Muscle layer of colon (tissue), 2 donors: Measurements from ENCODE around the gene FBXO24.
"Not testable (repeated sequence)": the region's sequence is repeated elsewhere in the genome, so short reads cannot be mapped to it uniquely, and the experiment has no call there.

ENCODE experiments used
- H3K27ac ChIP-seq: one replicate; pipeline ENCODE4 v1.7.0; 2013; ENCODE audit warnings: low read depth, mild to moderate bottlenecking, low read length, moderate library complexity
- H3K27me3 ChIP-seq, 2 donors: one replicate each; pipeline ENCODE4 v1.7.0; 2013; ENCODE audit warnings: low read length in 2 of 2, mild to moderate bottlenecking in 2 of 2; ENCODE audit not compliant: insufficient read depth in 2 of 2, control insufficient read depth in 1 of 2
- H3K36me3 ChIP-seq: one replicate; pipeline ENCODE4 v1.7.0; 2013; ENCODE audit warnings: mild to moderate bottlenecking, low read length; ENCODE audit not compliant: insufficient read depth
- H3K4me1 ChIP-seq: one replicate; pipeline ENCODE4 v1.7.0; 2013; ENCODE audit warnings: mild to moderate bottlenecking, low read length; ENCODE audit not compliant: insufficient read depth
- H3K4me3 ChIP-seq, 2 donors: one replicate each; pipeline ENCODE4 v1.7.0; 2013; ENCODE audit warnings: low read length in 2 of 2, low read depth in 1 of 2, mild to moderate bottlenecking in 1 of 2, moderate library complexity in 1 of 2
- H3K9ac ChIP-seq: one replicate; pipeline ENCODE4 v1.7.0; 2013; ENCODE audit warnings: low read length
- H3K9me3 ChIP-seq: one replicate; pipeline ENCODE4 v1.7.0; 2013; ENCODE audit warnings: mild to moderate bottlenecking, low read length
- donor health status: abdominal sarcoma.
- donor health status: Adenocarcinoma of cecum.

FBXO24 gene

GRCh38 chr7:100586266-100587025 is at the start of gene FBXO24:
TSS of gene FBXO24 (plus strand) at chr7:100586328. CDS start at chr7:100586626, 298 bp downstream.
- H3K4me3 ChIP-seq = peak within 1 kb of the TSS; percentile 85 to 89
- H3K27ac ChIP-seq = peak within 1 kb of the TSS; percentile 86
- H3K9ac ChIP-seq = peak within 1 kb of the TSS; percentile 65
- H3K4me1 ChIP-seq = peaks cover 23% of the 10 kb centered on the region
- H3K27me3 ChIP-seq = peaks cover 5 to 7% of the 10 kb centered on the region in 2 donors
- no peaks in the 10 kb centered on the region for H3K9me3 ChIP-seq
- peaks cover 9% of the 10 kb centered on the region for H3K36me3 ChIP-seq

DNA sequence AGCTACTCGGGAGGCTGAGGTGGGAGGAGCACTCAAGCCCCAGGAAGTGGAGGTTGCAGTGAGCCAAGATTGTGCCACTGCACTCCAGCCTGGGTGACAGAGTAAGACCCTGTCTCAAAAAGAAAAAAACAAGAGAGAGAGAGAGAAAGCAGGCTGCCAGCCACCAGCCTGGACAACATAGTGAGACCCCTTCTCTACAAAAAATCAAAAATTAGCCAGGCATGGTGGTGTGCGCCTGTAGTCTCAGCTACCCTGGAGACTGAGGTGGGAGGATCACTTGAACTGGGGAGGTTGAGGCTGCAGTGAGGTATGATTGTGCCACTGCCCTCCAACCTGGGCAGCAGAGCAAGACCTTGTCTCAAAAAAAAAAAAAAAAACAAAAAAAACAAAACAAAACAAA is 49.4 kb upstream of the FBXO24 start:
- peaks cover 14% of the 10 kb centered on the region for H3K4me1 ChIP-seq
- not testable (repeated sequence) for H3K36me3 ChIP-seq, H3K27ac ChIP-seq, H3K4me3 ChIP-seq, H3K27me3 ChIP-seq, H3K9me3 ChIP-seq, H3K9ac ChIP-seq

DNA sequence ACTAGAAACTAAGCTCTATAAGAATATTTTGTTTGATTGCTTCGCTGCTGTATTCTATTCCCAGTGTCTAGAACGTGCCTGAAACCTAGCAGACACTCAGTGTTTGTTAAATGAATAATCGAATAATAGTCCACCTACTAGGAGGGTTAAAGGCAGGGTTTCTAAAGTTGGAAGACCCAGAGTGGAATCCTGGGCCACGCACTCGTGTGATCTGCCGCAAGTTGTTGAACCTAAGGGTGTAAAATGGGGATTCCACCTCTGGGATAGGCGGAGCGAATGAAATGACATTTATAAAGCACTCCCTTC is 47.8 kb upstream of the FBXO24 start:
- Histone ChIP-seq H3K9ac (peak overlapping the region; percentile 27), H3K36me3 (no peaks in the 10 kb centered on the region), H3K4me3 (peak overlapping the region in 1 of 2 donors; percentile 55), H3K4me1 (peaks cover 14% of the 10 kb centered on the region), H3K9me3 (no peaks in the 10 kb centered on the region), H3K27me3 (no peaks in the 10 kb centered on the region), H3K27ac (peak overlapping the region; percentile 53)

DNA sequence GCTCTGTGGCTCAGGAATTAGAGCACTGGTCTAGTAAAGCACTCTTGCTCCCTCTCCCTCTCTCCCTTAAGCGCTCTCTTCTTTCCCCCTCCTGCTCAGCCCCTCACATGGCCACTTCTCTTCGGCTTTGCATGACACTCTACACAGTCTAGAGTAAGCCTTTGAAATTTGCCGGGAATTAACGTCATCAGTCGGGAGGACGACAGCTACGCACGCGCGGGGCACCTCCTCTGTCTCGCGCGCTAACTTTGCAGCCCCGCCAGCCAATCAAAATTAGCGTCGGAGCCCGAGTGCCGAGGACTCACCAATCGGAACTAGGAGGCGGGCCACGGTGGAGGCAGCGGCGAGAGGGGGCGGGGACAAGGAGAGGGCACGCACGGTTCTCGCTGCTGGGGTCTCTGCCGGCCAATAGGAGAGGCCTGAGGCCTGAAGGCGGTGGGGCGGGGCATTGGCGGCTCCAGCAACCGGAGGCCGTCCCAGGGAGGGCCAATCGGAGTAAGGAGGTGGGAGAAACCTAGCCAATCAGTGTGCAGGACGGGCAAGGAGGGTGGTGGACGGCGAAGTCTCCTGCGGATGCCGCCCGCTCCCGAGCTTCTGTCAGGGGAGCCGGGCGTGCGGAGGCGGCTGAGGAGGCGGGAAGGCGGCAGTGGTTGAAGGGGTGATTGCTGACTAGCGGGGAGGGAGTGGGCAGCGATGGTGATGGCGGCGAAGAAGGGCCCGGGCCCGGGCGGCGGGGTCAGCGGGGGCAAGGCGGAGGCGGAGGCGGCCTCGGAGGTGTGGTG is 47.3 kb upstream of the FBXO24 start, which contains the start of gene AGFG2:
AGFG2 (plus strand) TSS at position 550 of the 782 bp plus-strand sequence; CDS start at position 694, 144 bp downstream.
- Histone ChIP-seq H3K4me1 (peaks cover 14% of the 10 kb centered on the region), H3K27me3 (no peaks in the 10 kb centered on the region), H3K36me3 (no peaks in the 10 kb centered on the region), H3K4me3 (peak within 1 kb of the TSS; percentile 55 to 74), H3K9ac (peak within 1 kb of the TSS; percentile 27), H3K9me3 (no peaks in the 10 kb centered on the region), H3K27ac (peak within 1 kb of the TSS; percentile 80)

DNA sequence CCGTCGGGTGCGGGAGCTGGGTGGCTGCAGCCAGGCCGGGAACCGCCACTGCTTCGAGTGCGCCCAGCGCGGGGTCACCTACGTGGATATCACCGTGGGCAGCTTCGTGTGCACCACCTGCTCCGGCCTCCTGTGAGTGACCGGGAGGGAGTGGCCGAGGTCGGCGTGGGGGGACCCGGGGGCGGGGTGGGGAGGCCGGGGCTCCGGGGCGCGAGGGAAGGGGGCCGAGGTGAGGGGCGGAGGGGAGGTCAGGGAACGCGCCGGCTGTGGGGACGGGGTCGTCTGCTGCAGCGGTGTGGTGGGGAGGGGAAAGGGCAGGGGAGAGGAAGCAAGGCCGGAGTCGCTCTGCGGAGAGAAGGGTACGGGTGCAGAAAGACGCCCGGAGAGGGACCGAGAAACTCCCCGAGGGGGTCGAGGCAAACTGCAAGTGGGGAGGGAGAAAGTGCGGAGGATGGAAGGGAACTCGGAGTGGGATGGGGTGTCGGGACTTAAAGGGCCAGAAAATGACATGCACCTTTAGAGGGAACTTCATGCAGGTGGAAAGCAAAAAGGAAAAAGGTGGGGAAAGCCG is 46.6 kb upstream of the FBXO24 start:
- Histone ChIP-seq H3K9ac (no peak overlapping the region), H3K27me3 (no peaks in the 10 kb centered on the region), H3K4me3 (peak overlapping the region; percentile 55 to 74), H3K27ac (peak overlapping the region; percentile 80), H3K4me1 (peaks cover 14% of the 10 kb centered on the region), H3K9me3 (no peaks in the 10 kb centered on the region), H3K36me3 (no peaks in the 10 kb centered on the region)

- no peaks in the 10 kb centered on the region for H3K36me3 ChIP-seq
- no peak overlapping the region for H3K9ac ChIP-seq
- no peak overlapping the region for H3K27ac ChIP-seq
- peak overlapping the region; percentile 55 to 74 for H3K4me3 ChIP-seq
- no peaks in the 10 kb centered on the region for H3K27me3 ChIP-seq
- peaks cover 19% of the 10 kb centered on the region for H3K4me1 ChIP-seq
- no peaks in the 10 kb centered on the region for H3K9me3 ChIP-seq
These were observed 45.9 kb upstream of the FBXO24 start for GRCh38 chr7:100540073-100540723.

DNA sequence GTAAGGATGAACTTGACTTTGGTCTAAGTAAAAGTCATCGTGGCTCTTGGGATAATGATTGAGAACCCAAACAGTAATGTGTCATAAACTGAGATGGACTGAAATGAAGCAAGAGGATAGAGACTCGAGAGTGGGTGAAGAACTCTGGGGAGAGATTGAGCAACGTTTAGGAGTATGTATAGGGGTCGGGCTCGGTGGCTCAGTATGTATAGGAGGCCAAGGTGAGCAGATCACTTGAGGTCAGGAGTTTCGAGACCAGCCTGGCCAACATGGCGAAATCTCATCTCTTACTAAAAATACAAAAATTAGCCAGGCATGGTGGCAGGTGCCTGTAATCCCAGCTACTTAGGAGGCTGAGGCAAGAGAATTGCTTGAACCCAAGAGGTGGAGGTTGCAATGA is 44.8 kb upstream of the FBXO24 start:
- H3K36me3 ChIP-seq, H3K27me3 ChIP-seq, H3K4me3 ChIP-seq, H3K9me3 ChIP-seq, H3K27ac ChIP-seq, H3K9ac ChIP-seq: not testable (repeated sequence)
- H3K4me1 ChIP-seq = peaks cover 30% of the 10 kb centered on the region

DNA sequence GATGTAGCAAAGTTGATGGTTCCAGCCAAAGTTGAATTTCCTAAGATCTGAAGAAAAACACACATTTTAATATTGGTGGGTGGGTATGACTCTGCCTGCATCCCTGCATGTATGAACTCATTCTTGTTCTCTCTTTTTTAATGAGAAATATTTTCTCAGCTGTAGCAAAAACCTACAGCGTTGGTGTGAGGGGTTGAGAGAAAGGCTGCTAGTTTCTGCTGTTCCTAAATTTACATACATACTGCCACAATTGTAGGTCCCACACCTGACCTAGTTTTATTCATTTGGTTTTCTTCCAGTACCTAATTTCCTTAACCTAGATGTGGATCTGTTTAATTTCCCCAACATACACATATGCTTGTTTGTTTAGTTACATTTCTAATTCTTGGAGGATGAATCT is 42.5 kb upstream of the FBXO24 start:
- Histone ChIP-seq H3K27me3 (no peaks in the 10 kb centered on the region), H3K4me1 (peaks cover 44% of the 10 kb centered on the region), H3K27ac (no peak overlapping the region), H3K4me3 (no peak overlapping the region), H3K36me3 (no peaks in the 10 kb centered on the region), H3K9me3 (no peaks in the 10 kb centered on the region), H3K9ac (no peak overlapping the region)

DNA sequence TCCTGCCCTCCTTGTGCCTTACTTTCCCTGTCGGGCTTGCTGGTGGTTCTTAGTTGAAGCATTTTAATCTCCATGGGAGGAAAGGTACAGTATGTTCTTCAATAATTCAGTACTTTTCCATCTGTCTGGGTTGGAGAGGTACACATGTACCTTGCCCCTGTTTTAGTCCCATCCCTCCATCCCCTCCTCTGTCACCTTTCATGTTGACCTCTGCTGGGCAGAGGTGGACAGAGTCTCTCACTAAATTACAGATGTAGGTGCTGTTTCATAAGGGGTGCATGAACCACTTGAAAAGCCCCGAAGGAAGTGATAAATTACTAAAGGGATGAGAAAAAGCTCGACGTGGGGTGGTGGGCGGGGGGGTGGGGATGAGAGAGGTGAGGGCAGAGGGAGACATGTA is 41.7 kb upstream of the FBXO24 start:
- Histone ChIP-seq H3K36me3 (no peaks in the 10 kb centered on the region), H3K27me3 (no peaks in the 10 kb centered on the region), H3K9ac (no peak overlapping the region), H3K27ac (no peak overlapping the region), H3K4me3 (no peak overlapping the region), H3K9me3 (no peaks in the 10 kb centered on the region), H3K4me1 (peaks cover 44% of the 10 kb centered on the region)

DNA sequence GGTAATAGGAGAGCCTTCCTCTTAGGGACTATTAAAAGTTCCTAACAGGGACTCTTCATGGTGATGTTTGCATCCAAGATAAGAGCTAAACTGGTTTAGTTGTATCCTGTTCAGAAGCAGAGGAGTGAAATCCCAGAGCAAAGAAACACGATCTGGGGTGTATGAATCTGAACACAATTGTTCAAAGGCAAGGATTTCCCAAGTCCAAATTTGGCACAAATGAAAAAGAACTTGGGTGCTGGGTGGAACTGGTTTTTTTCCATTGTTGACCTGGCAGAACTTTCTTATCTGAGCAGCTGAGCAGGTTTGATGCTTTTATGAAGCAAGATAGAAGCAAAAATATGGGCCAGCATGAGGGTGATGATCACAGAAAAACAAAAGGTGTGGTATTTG is 41.2 kb upstream of the FBXO24 start:
- Histone ChIP-seq H3K9me3 (no peaks in the 10 kb centered on the region), H3K4me3 (no peak overlapping the region), H3K4me1 (peaks cover 41% of the 10 kb centered on the region), H3K9ac (no peak overlapping the region), H3K27ac (peak overlapping the region; percentile 90), H3K27me3 (no peaks in the 10 kb centered on the region), H3K36me3 (no peaks in the 10 kb centered on the region)
